Psoas muscle (tissue), 8 donors: Measurements from ENCODE around the gene KCNA3. TPM values are rescaled to one million over a fixed set of nuclear protein-coding genes. Genes with fewer than 3 reads are reported as not detected.

Experiments used
- ATAC-seq, 4 donors: fragments of 200-7000 bp; cut with Tn5 transposase; one replicate each; pipeline ENCODE4 v1.9.1; 2020; ENCODE audit warnings: moderate library complexity in 3 of 4, mild to moderate bottlenecking in 2 of 4
- DNase-seq, 2 donors: peaks; one replicate each; pipeline ENCODE4 v3.0.0-alpha.2; 2020
- H3K27ac ChIP-seq: fragments of 200-600 bp; one replicate; pipeline ENCODE4 v1.8.0; 2022
- H3K27me3 ChIP-seq, 3 donors: fragments of 200-600 bp in 1 of 3; one replicate each; pipeline versions ENCODE4 v1.6.1 to v1.8.0; 2013 to 2022; ENCODE audit warnings: low read length in 2 of 3, mild to moderate bottlenecking in 2 of 3, moderate library complexity in 1 of 3; ENCODE audit not compliant: insufficient read depth in 3 of 3
- H3K36me3 ChIP-seq, 2 donors: fragments of 200-600 bp in 1 of 2; one replicate each; pipeline versions ENCODE4 v1.6.1 to v1.8.0; 2013 to 2022; ENCODE audit warnings: low read depth in 1 of 2, mild to moderate bottlenecking in 1 of 2, moderate library complexity in 1 of 2; ENCODE audit not compliant: insufficient read depth in 1 of 2
- H3K4me1 ChIP-seq: fragments of 200-600 bp; one replicate; pipeline ENCODE4 v1.8.0; 2022
- H3K4me3 ChIP-seq: fragments of 200-600 bp; one replicate; pipeline ENCODE4 v1.8.0; 2022; ENCODE audit warnings: mild to moderate bottlenecking
- H3K9me3 ChIP-seq: fragments of 200-600 bp; one replicate; pipeline ENCODE4 v1.8.0; 2022
- WGBS, 3 donors: extraction: QIAGEN DNeasy Blood & Tissue Kit; methylation state at CpG; one replicate each; pipeline versions ENCODE4 v1.1.6 to v1.1.7; 2013; 5-methylcytosine and 5-hydroxymethylcytosine counted together
- intact Hi-C, 2 donors: fragments of 100-400 bp; cut with DNase I; formaldehyde crosslinking; loops; one replicate each; pipeline versions ENCODE4 v1.11.0 to v1.14.2; 2022
- long read RNA-seq, 2 donors: library from polyadenylated mRNA; unstranded; transcript quantifications; one replicate each; pipeline ENCODE4 v2.0.0, GENCODE V29; 2021
- polyA plus RNA-seq, 3 donors: library from polyadenylated mRNA; stranded (reverse); fragments of 200-250 nt; gene quantifications; one replicate each; pipeline ENCODE4 v1.2.3, GENCODE V29; 2013
- total RNA-seq, 4 donors: library from RNA; stranded (reverse); fragmentation: NEBNext Ultra II Directional in 2 of 4; extraction: Animal tissue kit (Norgen Biotek cat#: 25700) in 2 of 4; gene quantifications; one replicate each; pipeline versions ENCODE4 v1.2.1 to v1.2.4, GENCODE V29; 2021 to 2023
- TF ChIP-seq, protein P1 (sequence below): fragments of 200-600 bp; IDR thresholded peaks from one replicate; pipeline ENCODE4 v1.8.0; 2022; ENCODE audit warnings: antibody characterized with exemption
- donor health status: healthy with polysubstance abuse.
- donor health status: DM: no; HTN: no; CAD: no; lungs with moderate emphysema.
- donor health status: Bipolar disorder and iron deficiency.
- donor health status: healthy.
- donor health status: DM: yes; HTN: yes; CAD: no.
- donor health status: DM: no; HTN: no; CAD: no.
- donor health status: DM: no; HTN: no; CAD: no.
- donor health status: DM: yes; HTN: yes; CAD: no.

Gene KCNA3
- total RNA-seq (under 1 TPM in 3 of 4 donors, not detected in 1; 0.08 to 0.56 (median 0.16) TPM), polyA plus RNA-seq (not detected)
- long read RNA-seq, donor 1 = 0 reads
- long read RNA-seq, donor 2, partial matches to known transcripts = 0 of 1 reads
- long read RNA-seq, donor 2, other reads (novel, unspliced or antisense) = 0 of 1 reads

GRCh38 chr1:110674337-110675059 is at the start of gene KCNA3:
TSS of gene KCNA3 (minus strand) at chr1:110674940. CDS start at chr1:110674809, 131 bp downstream.
- Histone ChIP-seq H3K27me3 (peaks cover 0 to 60% (median 21%) of the 10 kb centered on the region in 3 donors), H3K4me3 (peak within 1 kb of the TSS; percentile 63), H3K36me3 (no peaks in the 10 kb centered on the region), H3K4me1 (no peaks in the 10 kb centered on the region), H3K9me3 (no peaks in the 10 kb centered on the region), H3K27ac (no peak within 1 kb of the TSS)
- DNase-seq (peak; percentile 21 to 58), ATAC-seq (peak in 2 of 4 donors; percentile 19 to 56)
- 0 to 1% (median 1%) methylated on average over 67 to 96 of the region's 97 CpGs for WGBS, 3 donors
- intact Hi-C loops = no loop called here
- TF ChIP-seq, protein P1, sequence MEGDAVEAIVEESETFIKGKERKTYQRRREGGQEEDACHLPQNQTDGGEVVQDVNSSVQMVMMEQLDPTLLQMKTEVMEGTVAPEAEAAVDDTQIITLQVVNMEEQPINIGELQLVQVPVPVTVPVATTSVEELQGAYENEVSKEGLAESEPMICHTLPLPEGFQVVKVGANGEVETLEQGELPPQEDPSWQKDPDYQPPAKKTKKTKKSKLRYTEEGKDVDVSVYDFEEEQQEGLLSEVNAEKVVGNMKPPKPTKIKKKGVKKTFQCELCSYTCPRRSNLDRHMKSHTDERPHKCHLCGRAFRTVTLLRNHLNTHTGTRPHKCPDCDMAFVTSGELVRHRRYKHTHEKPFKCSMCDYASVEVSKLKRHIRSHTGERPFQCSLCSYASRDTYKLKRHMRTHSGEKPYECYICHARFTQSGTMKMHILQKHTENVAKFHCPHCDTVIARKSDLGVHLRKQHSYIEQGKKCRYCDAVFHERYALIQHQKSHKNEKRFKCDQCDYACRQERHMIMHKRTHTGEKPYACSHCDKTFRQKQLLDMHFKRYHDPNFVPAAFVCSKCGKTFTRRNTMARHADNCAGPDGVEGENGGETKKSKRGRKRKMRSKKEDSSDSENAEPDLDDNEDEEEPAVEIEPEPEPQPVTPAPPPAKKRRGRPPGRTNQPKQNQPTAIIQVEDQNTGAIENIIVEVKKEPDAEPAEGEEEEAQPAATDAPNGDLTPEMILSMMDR = no peak

DNA sequence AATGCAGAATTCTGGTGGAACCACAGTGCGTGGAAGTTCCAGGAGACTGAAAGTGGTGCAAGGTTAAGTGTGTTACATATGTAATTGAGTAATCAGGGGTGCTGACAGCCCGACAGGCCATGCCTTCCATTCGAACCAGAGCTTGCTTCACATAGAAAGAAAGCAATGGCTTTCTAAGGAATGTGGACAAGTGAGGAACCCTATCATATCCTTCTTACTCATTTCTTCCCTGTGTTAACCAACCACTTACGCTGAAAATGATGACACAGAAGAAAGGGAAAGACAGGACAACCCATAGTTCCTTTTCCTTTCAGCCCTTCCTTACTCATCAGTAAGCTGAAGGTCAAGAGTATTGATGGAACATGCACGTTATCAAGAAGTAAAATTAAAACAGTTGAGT is 48.1 kb upstream of the KCNA3 start:
- Histone ChIP-seq H3K27ac (no peak overlapping the region), H3K9me3 (no peaks in the 10 kb centered on the region), H3K27me3 (peaks cover 0 to 15% (median 2%) of the 10 kb centered on the region in 3 donors), H3K4me3 (no peak overlapping the region), H3K4me1 (no peaks in the 10 kb centered on the region), H3K36me3 (no peaks in the 10 kb centered on the region)
- ATAC-seq (no peak), DNase-seq (no peak)
- WGBS, 3 donors = 81 to 85% (median 84%) methylated on average over 5 of the region's 5 CpGs
- TF ChIP-seq, protein P1 = no peak
- intact Hi-C loops = no loop called here

DNA sequence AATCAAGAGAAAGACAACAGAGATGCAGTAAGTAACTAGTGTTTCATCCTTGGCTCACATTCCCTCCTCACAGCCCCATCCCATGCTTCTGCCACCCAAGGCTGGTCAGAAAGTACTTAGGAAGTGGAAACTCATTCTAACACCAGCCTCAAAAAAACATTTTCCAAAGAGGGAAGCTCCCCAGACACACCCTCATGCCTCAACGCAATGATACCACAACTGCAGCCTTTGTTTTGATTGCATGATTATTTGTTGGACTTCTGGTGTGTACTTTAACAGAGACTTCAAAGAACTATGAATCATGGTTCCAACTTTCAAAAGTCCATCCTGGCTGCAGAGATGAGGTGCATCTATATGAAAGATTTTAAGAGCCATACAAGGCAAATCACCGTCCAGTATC is 45.2 kb upstream of the KCNA3 start:
- Histone ChIP-seq H3K9me3 (no peaks in the 10 kb centered on the region), H3K4me3 (no peak overlapping the region), H3K36me3 (no peaks in the 10 kb centered on the region), H3K4me1 (no peaks in the 10 kb centered on the region), H3K27me3 (peaks cover 0 to 15% (median 0%) of the 10 kb centered on the region in 3 donors), H3K27ac (no peak overlapping the region)
- intact Hi-C loops = no loop called here
- ATAC-seq = no peak
- TF ChIP-seq, protein P1 = no peak
- 75 to 78% (median 76%) methylated on average over 2 of the region's 2 CpGs for WGBS, 3 donors
- no peak for DNase-seq

- Histone ChIP-seq H3K9me3 (no peaks in the 10 kb centered on the region), H3K4me3 (no peak overlapping the region), H3K4me1 (no peaks in the 10 kb centered on the region), H3K36me3 (no peaks in the 10 kb centered on the region), H3K27ac (no peak overlapping the region), H3K27me3 (peaks cover 0 to 15% (median 0%) of the 10 kb centered on the region in 3 donors)
- ATAC-seq (no peak), DNase-seq (no peak)
- intact Hi-C loops = no loop called here
- 39 to 55% (median 49%) methylated on average over 6 of the region's 6 CpGs for WGBS, 3 donors
- TF ChIP-seq, protein P1 = no peak
These were observed 43.7 kb upstream of the KCNA3 start for GRCh38 chr1:110718452-110718851.
